Endothelial cell (in vitro differentiated cells): ENCODE data around the gene PEX14. TPM values are rescaled to one million over a fixed set of nuclear protein-coding genes. Genes with fewer than 3 reads are reported as not detected.

Source experiments
- DNase-seq: peaks from one replicate; pipeline ENCODE4 v3.0.0; 2021; ENCODE audit warnings: low spot score
- H3K27ac Mint-ChIP-seq: one replicate; pipeline ENCODE4 v1.8.0; 2021; ENCODE audit warnings: mixed read lengths, inconsistent platforms; ENCODE audit not compliant: unreplicated experiment
- H3K27me3 Mint-ChIP-seq: one replicate; pipeline ENCODE4 v1.8.0; 2021; ENCODE audit warnings: mild to moderate bottlenecking, moderate library complexity, mixed read lengths, inconsistent platforms; ENCODE audit not compliant: unreplicated experiment
- H3K36me3 Mint-ChIP-seq: one replicate; pipeline ENCODE4 v1.8.0; 2021; ENCODE audit warnings: mild to moderate bottlenecking, low read depth, mixed read lengths, inconsistent platforms; ENCODE audit not compliant: unreplicated experiment
- H3K4me1 Mint-ChIP-seq: one replicate; pipeline ENCODE4 v1.8.0; 2021; ENCODE audit warnings: mild to moderate bottlenecking, mixed read lengths, inconsistent platforms; ENCODE audit not compliant: unreplicated experiment
- H3K4me3 Mint-ChIP-seq: one replicate; pipeline ENCODE4 v1.8.0; 2021; ENCODE audit warnings: mild to moderate bottlenecking, mixed read lengths, inconsistent platforms; ENCODE audit not compliant: unreplicated experiment
- H3K9me3 Mint-ChIP-seq: one replicate; pipeline ENCODE4 v1.8.0; 2021; ENCODE audit warnings: mixed read lengths, inconsistent platforms; ENCODE audit not compliant: unreplicated experiment
- CTCF ChIP-seq: fragments of 200-600 bp; sonication (generic); IDR thresholded peaks from one replicate; pipeline ENCODE4 v1.5.0; 2021; ENCODE audit warnings: antibody characterized with exemption; ENCODE audit not compliant: unreplicated experiment
- total RNA-seq: library from RNA; stranded (reverse); fragmentation: NEBNext Ultra II Directional; extraction: Animal tissue kit (Norgen Biotek cat#: 25700); gene quantifications from one replicate; pipeline ENCODE4 v1.2.1, GENCODE V29; 2021; ENCODE audit not compliant: unreplicated experiment

Gene PEX14
- total RNA-seq, 1 donor from 2014 or later: 20.9 TPM

GRCh38 chr1:10665930-10666850, 191.4 kb downstream of the PEX14 start:
- no peaks in the 10 kb centered on the region for H3K9me3 Mint-ChIP-seq
- H3K36me3 Mint-ChIP-seq: no peaks in the 10 kb centered on the region
- DNase-seq: no peak
- H3K4me3 Mint-ChIP-seq: no peak overlapping the region
- TF ChIP-seq CTCF: no peak
- H3K27me3 Mint-ChIP-seq: peaks cover 4% of the 10 kb centered on the region
- no peak overlapping the region for H3K27ac Mint-ChIP-seq
- peaks cover 42% of the 10 kb centered on the region for H3K4me1 Mint-ChIP-seq

GRCh38 chr1:10667861-10668761, 193.4 kb downstream of the PEX14 start:
- DNase-seq: peak; percentile 57
- H3K27me3 Mint-ChIP-seq: peaks cover 4% of the 10 kb centered on the region
- peaks cover 42% of the 10 kb centered on the region for H3K4me1 Mint-ChIP-seq
- no peaks in the 10 kb centered on the region for H3K36me3 Mint-ChIP-seq
- no peak overlapping the region for H3K4me3 Mint-ChIP-seq
- H3K27ac Mint-ChIP-seq: peak overlapping the region; percentile 81
- no peak for TF ChIP-seq CTCF
- no peaks in the 10 kb centered on the region for H3K9me3 Mint-ChIP-seq

GRCh38 chr1:10669570-10669969, 194.8 kb downstream of the PEX14 start:
- Mint-ChIP-seq H3K27ac (no peak overlapping the region), H3K4me3 (no peak overlapping the region), H3K9me3 (no peaks in the 10 kb centered on the region), H3K36me3 (no peaks in the 10 kb centered on the region), H3K4me1 (peaks cover 37% of the 10 kb centered on the region), H3K27me3 (peaks cover 4% of the 10 kb centered on the region)
- no peak for TF ChIP-seq CTCF
- no peak for DNase-seq

GRCh38 chr1:10670190-10670589, 195.4 kb downstream of the PEX14 start:
- Mint-ChIP-seq H3K27ac (no peak overlapping the region), H3K9me3 (no peaks in the 10 kb centered on the region), H3K4me1 (peaks cover 40% of the 10 kb centered on the region), H3K27me3 (peaks cover 8% of the 10 kb centered on the region), H3K4me3 (no peak overlapping the region), H3K36me3 (no peaks in the 10 kb centered on the region)
- no peak for TF ChIP-seq CTCF
- no peak for DNase-seq
